Measurements from ENCODE around the gene KLC1.

Gene KLC1

GRCh38 chr14:103721334-103722120 is 92.5 kb downstream of the KLC1 start:
- no peaks in the 10 kb centered on the region for H3K9me3 Mint-ChIP-seq
- no peak overlapping the region for H3K4me3 Mint-ChIP-seq
- no peak for TF ChIP-seq CTCF (IDR thresholded peaks at IDR 0.05; ENCODE audit: unreplicated experiment in 3 of 3)
- no peaks in the 10 kb centered on the region for H3K27me3 Mint-ChIP-seq (ENCODE audit: low read depth)
- H3K36me3 Mint-ChIP-seq (ENCODE audit: low read depth) = peaks cover 7% of the 10 kb centered on the region
- no peak overlapping the region for H3K27ac Mint-ChIP-seq
- H3K4me1 Mint-ChIP-seq = peaks cover 47% of the 10 kb centered on the region

GRCh38 chr14:103723748-103724081 is 94.7 kb downstream of the KLC1 start:
- H3K36me3 Mint-ChIP-seq (ENCODE audit: low read depth) = peaks cover 5% of the 10 kb centered on the region
- no peak for TF ChIP-seq CTCF (IDR thresholded peaks at IDR 0.05; ENCODE audit: unreplicated experiment in 3 of 3)
- no peaks in the 10 kb centered on the region for H3K27me3 Mint-ChIP-seq (ENCODE audit: low read depth)
- peaks cover 30% of the 10 kb centered on the region for H3K4me1 Mint-ChIP-seq
- H3K4me3 Mint-ChIP-seq = no peak overlapping the region
- no peak overlapping the region for H3K27ac Mint-ChIP-seq
- no peaks in the 10 kb centered on the region for H3K9me3 Mint-ChIP-seq

GRCh38 chr14:103724116-103724515 is 95.1 kb downstream of the KLC1 start:
- no peak overlapping the region for H3K27ac Mint-ChIP-seq
- H3K27me3 Mint-ChIP-seq (ENCODE audit: low read depth) = no peaks in the 10 kb centered on the region
- no peak for TF ChIP-seq CTCF (IDR thresholded peaks at IDR 0.05; ENCODE audit: unreplicated experiment in 3 of 3)
- H3K4me1 Mint-ChIP-seq = peaks cover 27% of the 10 kb centered on the region
- no peak overlapping the region for H3K4me3 Mint-ChIP-seq
- H3K9me3 Mint-ChIP-seq = no peaks in the 10 kb centered on the region
- H3K36me3 Mint-ChIP-seq (ENCODE audit: low read depth) = peaks cover 9% of the 10 kb centered on the region

GRCh38 chr14:103725001-103725682 is 96.1 kb downstream of the KLC1 start:
- Mint-ChIP-seq H3K27ac (no peak overlapping the region), H3K36me3 (ENCODE audit: low read depth) (peaks cover 17% of the 10 kb centered on the region), H3K4me1 (peaks cover 17% of the 10 kb centered on the region), H3K27me3 (ENCODE audit: low read depth) (no peaks in the 10 kb centered on the region), H3K4me3 (no peak overlapping the region), H3K9me3 (no peaks in the 10 kb centered on the region)
- no peak for TF ChIP-seq CTCF (IDR thresholded peaks at IDR 0.05; ENCODE audit: unreplicated experiment in 3 of 3)

GRCh38 chr14:103725739-103726395 is 96.9 kb downstream of the KLC1 start:
- H3K36me3 Mint-ChIP-seq (ENCODE audit: low read depth) = peaks cover 17% of the 10 kb centered on the region
- H3K4me3 Mint-ChIP-seq = no peak overlapping the region
- H3K9me3 Mint-ChIP-seq = no peaks in the 10 kb centered on the region
- H3K27ac Mint-ChIP-seq = no peak overlapping the region
- no peak for TF ChIP-seq CTCF (IDR thresholded peaks at IDR 0.05; ENCODE audit: unreplicated experiment in 3 of 3)
- no peaks in the 10 kb centered on the region for H3K27me3 Mint-ChIP-seq (ENCODE audit: low read depth)
- H3K4me1 Mint-ChIP-seq = peaks cover 13% of the 10 kb centered on the region

Data from nephron (organoid).